Astrocyte (in vitro differentiated cells and primary cell): Measurements from ENCODE around the gene RAB8A. TPM values are rescaled to one million over a fixed set of nuclear protein-coding genes. Genes with fewer than 3 reads are reported as not detected.

Experiments used
- DNase-seq: peaks from one replicate; pipeline ENCODE4 v3.0.0-alpha.2; 2010; ENCODE audit warnings: low read depth
- FAIRE-seq: peaks from 2 replicates; lab custom pipeline; 2011; peaks lifted over from hg19 to GRCh38; lab: Jason Lieb, UNC
- H2AFZ ChIP-seq: 2 replicates; pipeline ENCODE4 v1.6.0; 2012; ENCODE audit warnings: low read depth, low read length, inconsistent platforms
- H3K27ac ChIP-seq: 2 replicates; pipeline ENCODE4 v1.5.1; 2011; ENCODE audit warnings: low read depth, low read length, inconsistent platforms
- H3K27me3 ChIP-seq: 2 replicates; pipeline ENCODE4 v1.6.0; 2011; ENCODE audit warnings: low read length, inconsistent platforms; ENCODE audit not compliant: insufficient read depth
- H3K36me3 ChIP-seq: 2 replicates; pipeline ENCODE4 v1.5.1; 2011; ENCODE audit warnings: low read length, inconsistent platforms; ENCODE audit not compliant: insufficient read depth
- H3K4me1 ChIP-seq: 2 replicates; pipeline ENCODE4 v1.5.1; 2011; ENCODE audit warnings: low read length, inconsistent platforms; ENCODE audit not compliant: insufficient read depth
- H3K4me2 ChIP-seq: 2 replicates; pipeline ENCODE4 v1.6.0; 2012; ENCODE audit warnings: low read length, inconsistent platforms
- H3K4me3 ChIP-seq: 2 replicates; pipeline ENCODE4 v1.5.1; 2011; ENCODE audit warnings: low read depth, mild to moderate bottlenecking, low read length, inconsistent platforms; ENCODE audit not compliant: insufficient read depth
- H3K79me2 ChIP-seq: 2 replicates; pipeline ENCODE4 v1.6.0; 2012; ENCODE audit warnings: mild to moderate bottlenecking, low read length, inconsistent platforms; ENCODE audit not compliant: insufficient read depth
- H3K9ac ChIP-seq: 2 replicates; pipeline ENCODE4 v1.6.0; 2012; ENCODE audit warnings: mild to moderate bottlenecking, low read length, inconsistent platforms
- H3K9me3 ChIP-seq: 2 replicates; pipeline ENCODE4 v1.5.1; 2012; ENCODE audit warnings: low read depth, mild to moderate bottlenecking, low read length, inconsistent platforms; ENCODE audit not compliant: insufficient read depth
- H4K20me1 ChIP-seq: 2 replicates; pipeline ENCODE4 v1.6.0; 2012; ENCODE audit warnings: low read length, inconsistent platforms; ENCODE audit not compliant: insufficient read depth
- H3K27ac Mint-ChIP-seq: one replicate; pipeline ENCODE4 v1.8.0; 2021; ENCODE audit warnings: mild to moderate bottlenecking, mixed read lengths; ENCODE audit not compliant: unreplicated experiment
- H3K27me3 Mint-ChIP-seq: one replicate; pipeline ENCODE4 v1.8.0; 2021; ENCODE audit warnings: low read depth, mixed read lengths; ENCODE audit not compliant: unreplicated experiment
- H3K36me3 Mint-ChIP-seq: one replicate; pipeline ENCODE4 v1.8.0; 2021; ENCODE audit warnings: low read depth, mixed read lengths; ENCODE audit not compliant: unreplicated experiment
- H3K4me1 Mint-ChIP-seq: one replicate; pipeline ENCODE4 v1.8.0; 2021; ENCODE audit warnings: low read depth, mixed read lengths; ENCODE audit not compliant: unreplicated experiment
- H3K4me3 Mint-ChIP-seq: one replicate; pipeline ENCODE4 v1.8.0; 2021; ENCODE audit warnings: mild to moderate bottlenecking, moderate library complexity, mixed read lengths; ENCODE audit not compliant: unreplicated experiment
- H3K9me3 Mint-ChIP-seq: one replicate; pipeline ENCODE4 v1.8.0; 2021; ENCODE audit warnings: mild to moderate bottlenecking, mixed read lengths; ENCODE audit not compliant: unreplicated experiment
- EZH2 ChIP-seq: IDR thresholded peaks from 2 replicates; pipeline ENCODE4 v1.6.1; 2012; ENCODE audit warnings: mild to moderate bottlenecking, low read length, inconsistent platforms; ENCODE audit not compliant: insufficient read depth
- total RNA-seq: library from RNA; stranded (reverse); gene quantifications from 2 replicates; pipeline ENCODE4 v1.2.1, GENCODE V29; 2021
- TF ChIP-seq, protein P1 (sequence below): IDR thresholded peaks from 2 replicates; pipeline ENCODE4 v1.5.1; 2011; ENCODE audit warnings: low read depth, mild to moderate bottlenecking, inconsistent platforms, low read length, moderate library complexity; ENCODE audit not compliant: insufficient read depth

RAB8A gene
- total RNA-seq, 1 donor from 2014 or later, result 80.5 TPM

GRCh38 chr19:16100524-16100923 lies 11.2 kb upstream of the RAB8A start:
- H3K4me1 ChIP-seq, result no peaks in the 10 kb centered on the region
- H3K27me3 Mint-ChIP-seq, result no peaks in the 10 kb centered on the region
- no peaks in the 10 kb centered on the region for H3K27me3 ChIP-seq
- peaks cover 81% of the 10 kb centered on the region for H4K20me1 ChIP-seq
- no peak overlapping the region for H3K27ac ChIP-seq
- no peak overlapping the region for H3K4me3 ChIP-seq
- H3K79me2 ChIP-seq, result peaks cover 30% of the 10 kb centered on the region
- no peak overlapping the region for H3K4me2 ChIP-seq
- TF ChIP-seq, protein P1, sequence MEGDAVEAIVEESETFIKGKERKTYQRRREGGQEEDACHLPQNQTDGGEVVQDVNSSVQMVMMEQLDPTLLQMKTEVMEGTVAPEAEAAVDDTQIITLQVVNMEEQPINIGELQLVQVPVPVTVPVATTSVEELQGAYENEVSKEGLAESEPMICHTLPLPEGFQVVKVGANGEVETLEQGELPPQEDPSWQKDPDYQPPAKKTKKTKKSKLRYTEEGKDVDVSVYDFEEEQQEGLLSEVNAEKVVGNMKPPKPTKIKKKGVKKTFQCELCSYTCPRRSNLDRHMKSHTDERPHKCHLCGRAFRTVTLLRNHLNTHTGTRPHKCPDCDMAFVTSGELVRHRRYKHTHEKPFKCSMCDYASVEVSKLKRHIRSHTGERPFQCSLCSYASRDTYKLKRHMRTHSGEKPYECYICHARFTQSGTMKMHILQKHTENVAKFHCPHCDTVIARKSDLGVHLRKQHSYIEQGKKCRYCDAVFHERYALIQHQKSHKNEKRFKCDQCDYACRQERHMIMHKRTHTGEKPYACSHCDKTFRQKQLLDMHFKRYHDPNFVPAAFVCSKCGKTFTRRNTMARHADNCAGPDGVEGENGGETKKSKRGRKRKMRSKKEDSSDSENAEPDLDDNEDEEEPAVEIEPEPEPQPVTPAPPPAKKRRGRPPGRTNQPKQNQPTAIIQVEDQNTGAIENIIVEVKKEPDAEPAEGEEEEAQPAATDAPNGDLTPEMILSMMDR, result no peak
- no peak for TF ChIP-seq EZH2
- H3K36me3 Mint-ChIP-seq, result peaks cover 37% of the 10 kb centered on the region
- H3K9me3 ChIP-seq, result no peaks in the 10 kb centered on the region
- no peak overlapping the region for H3K4me3 Mint-ChIP-seq
- no peak overlapping the region for H3K9ac ChIP-seq
- H3K4me1 Mint-ChIP-seq, result peaks cover 13% of the 10 kb centered on the region
- DNase-seq (no peak), FAIRE-seq (no peak)
- peaks cover 69% of the 10 kb centered on the region for H3K36me3 ChIP-seq
- no peaks in the 10 kb centered on the region for H3K9me3 Mint-ChIP-seq
- H2AFZ ChIP-seq, result no peak overlapping the region
- H3K27ac Mint-ChIP-seq, result peak overlapping the region; percentile 18

DNA sequence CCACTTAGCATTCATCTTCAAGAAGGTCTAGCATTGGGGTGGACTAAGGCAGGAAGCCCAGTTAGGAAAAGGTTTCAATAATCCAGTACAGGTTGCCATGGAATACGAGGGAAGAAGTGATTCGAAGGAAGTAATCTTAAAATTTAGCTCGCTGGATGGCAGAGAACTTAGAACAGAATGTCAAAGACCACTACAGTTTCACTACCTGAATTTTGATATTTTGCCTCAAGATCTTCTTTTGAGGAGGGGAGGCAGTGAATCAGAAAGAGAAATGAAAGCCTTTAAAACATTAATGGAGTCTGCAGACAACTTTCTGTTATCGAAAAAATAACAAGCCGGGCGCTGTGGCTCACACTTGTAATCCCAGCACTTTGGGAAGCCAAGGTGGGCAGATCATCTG lies 7.0 kb upstream of the RAB8A start:
- Mint-ChIP-seq H3K9me3 (no peaks in the 10 kb centered on the region), H3K27me3 (no peaks in the 10 kb centered on the region), H3K4me1 (no peaks in the 10 kb centered on the region), H3K4me3 (no peak overlapping the region), H3K27ac (no peak overlapping the region), H3K36me3 (peaks cover 20% of the 10 kb centered on the region)
- H3K4me3 ChIP-seq, result no peak overlapping the region
- peaks cover 34% of the 10 kb centered on the region for H3K36me3 ChIP-seq
- peaks cover 8% of the 10 kb centered on the region for H3K79me2 ChIP-seq
- no peaks in the 10 kb centered on the region for H3K4me1 ChIP-seq
- peaks cover 47% of the 10 kb centered on the region for H4K20me1 ChIP-seq
- H3K27ac ChIP-seq, result no peak overlapping the region
- no peak overlapping the region for H3K9ac ChIP-seq
- no peak for FAIRE-seq
- no peak overlapping the region for H2AFZ ChIP-seq
- TF ChIP-seq, protein P1, result no peak
- TF ChIP-seq EZH2, result no peak
- H3K4me2 ChIP-seq, result no peak overlapping the region
- H3K27me3 ChIP-seq, result no peaks in the 10 kb centered on the region
- no peak for DNase-seq
- no peaks in the 10 kb centered on the region for H3K9me3 ChIP-seq

- H3K27ac Mint-ChIP-seq, result no peak overlapping the region
- Histone ChIP-seq H3K9me3 (no peaks in the 10 kb centered on the region), H4K20me1 (peaks cover 34% of the 10 kb centered on the region), H3K4me2 (no peak overlapping the region), H3K27me3 (no peaks in the 10 kb centered on the region), H3K4me3 (no peak overlapping the region), H3K36me3 (peaks cover 21% of the 10 kb centered on the region), H3K79me2 (no peaks in the 10 kb centered on the region), H3K27ac (no peak overlapping the region), H3K4me1 (no peaks in the 10 kb centered on the region), H3K9ac (no peak overlapping the region), H2AFZ (no peak overlapping the region)
- H3K9me3 Mint-ChIP-seq, result no peaks in the 10 kb centered on the region
- peaks cover 14% of the 10 kb centered on the region for H3K36me3 Mint-ChIP-seq
- DNase-seq (peak; percentile 55), FAIRE-seq (no peak)
- peaks cover 2% of the 10 kb centered on the region for H3K4me1 Mint-ChIP-seq
- no peaks in the 10 kb centered on the region for H3K27me3 Mint-ChIP-seq
- H3K4me3 Mint-ChIP-seq, result no peak overlapping the region
- TF ChIP-seq, protein P1, result no peak
- TF ChIP-seq EZH2, result no peak
Observed at GRCh38 chr19:16106121-16106520, 5.6 kb upstream of the RAB8A start.
